ENCODE data around the gene EGFR. TPM values are rescaled to one million over a fixed set of nuclear protein-coding genes. Genes with fewer than 3 reads are reported as not detected.

Gene EGFR
- total RNA-seq, 1 experiment from 2014 or later, result 448 TPM

- no TSS peak for BruUV-seq (replicated peaks)
- ChIA-PET POLR2A (interaction anchor here (0.8 to 2.6 kb wide), 19 partner anchors 8 to 374 kb away, joined by 3 to 34 read pairs (median 8); partner anchors contain the start of genes EGFR and SEC61G), CTCF (interaction anchor here (0.5 to 1.4 kb wide), 7 partner anchors 12 to 359 kb away, joined by 3 to 7 read pairs (median 4); no protein-coding TSS in a partner anchor)
- peaks cover 46% of the 10 kb centered on the region for H3K4me1 Mint-ChIP-seq (ENCODE audit: insufficient read depth, unreplicated experiment)
- no peaks in the 10 kb centered on the region for H3K9me3 Mint-ChIP-seq (ENCODE audit: unreplicated experiment)
- H3K27ac Mint-ChIP-seq (ENCODE audit: low read depth, unreplicated experiment), result peak overlapping the region; percentile 90
- peaks cover 54% of the 10 kb centered on the region for H3K36me3 Mint-ChIP-seq (ENCODE audit: insufficient read depth, unreplicated experiment)
- intact Hi-C loops (cut with micrococcal nuclease), result loop anchor here (1.0 to 5.0 kb wide), 5 partner anchors 46 to 359 kb away; no protein-coding TSS in a partner anchor
- TF ChIP-seq CTCF (IDR thresholded peaks at IDR 0.05; ENCODE audit: unreplicated experiment), result no peak
- H3K27me3 Mint-ChIP-seq (ENCODE audit: insufficient read depth, unreplicated experiment), result no peaks in the 10 kb centered on the region
- peak; percentile 90 for DNase-seq (ENCODE audit: unreplicated experiment)
- H3K4me3 Mint-ChIP-seq (ENCODE audit: unreplicated experiment), result peak overlapping the region; percentile 44
Measured at GRCh38 chr7:55133630-55134358, 115.0 kb downstream of the EGFR start.

GRCh38 chr7:55134359-55134725 is 115.5 kb downstream of the EGFR start:
- no peak overlapping the region for H3K4me3 Mint-ChIP-seq (ENCODE audit: unreplicated experiment)
- no peaks in the 10 kb centered on the region for H3K27me3 Mint-ChIP-seq (ENCODE audit: insufficient read depth, unreplicated experiment)
- no TSS peak for BruUV-seq (replicated peaks)
- H3K36me3 Mint-ChIP-seq (ENCODE audit: insufficient read depth, unreplicated experiment), result peaks cover 51% of the 10 kb centered on the region
- peak overlapping the region; percentile 90 for H3K27ac Mint-ChIP-seq (ENCODE audit: low read depth, unreplicated experiment)
- intact Hi-C loops (cut with micrococcal nuclease), result loop anchor here (5.0 kb wide), 2 partner anchors 47 to 302 kb away; no protein-coding TSS in a partner anchor
- no peak for TF ChIP-seq CTCF (IDR thresholded peaks at IDR 0.05; ENCODE audit: unreplicated experiment)
- no peaks in the 10 kb centered on the region for H3K9me3 Mint-ChIP-seq (ENCODE audit: unreplicated experiment)
- peaks cover 41% of the 10 kb centered on the region for H3K4me1 Mint-ChIP-seq (ENCODE audit: insufficient read depth, unreplicated experiment)
- CTCF ChIA-PET, result no interaction called here
- POLR2A ChIA-PET, result interaction anchor here (0.9 kb wide), 1 partner anchor 15 kb away, joined by 3 read pairs; no protein-coding TSS in a partner anchor
- no peak for DNase-seq (ENCODE audit: unreplicated experiment)

- POLR2A ChIA-PET, result interaction anchor here (0.9 kb wide), 1 partner anchor 15 kb away, joined by 3 read pairs; no protein-coding TSS in a partner anchor
- Mint-ChIP-seq H3K4me1 (ENCODE audit: insufficient read depth, unreplicated experiment) (peaks cover 37% of the 10 kb centered on the region), H3K4me3 (ENCODE audit: unreplicated experiment) (no peak overlapping the region), H3K27me3 (ENCODE audit: insufficient read depth, unreplicated experiment) (no peaks in the 10 kb centered on the region), H3K27ac (ENCODE audit: low read depth, unreplicated experiment) (peak overlapping the region; percentile 90), H3K9me3 (ENCODE audit: unreplicated experiment) (no peaks in the 10 kb centered on the region), H3K36me3 (ENCODE audit: insufficient read depth, unreplicated experiment) (peaks cover 48% of the 10 kb centered on the region)
- TF ChIP-seq CTCF (IDR thresholded peaks at IDR 0.05; ENCODE audit: unreplicated experiment), result no peak
- DNase-seq (ENCODE audit: unreplicated experiment), result no peak
- intact Hi-C loops (cut with micrococcal nuclease), result loop anchor here (5.0 kb wide), 2 partner anchors 47 to 302 kb away; no protein-coding TSS in a partner anchor
- BruUV-seq (replicated peaks), result no TSS peak
- CTCF ChIA-PET, result interaction anchor here (0.6 kb wide), 1 partner anchor 31 kb away, joined by 3 read pairs; no protein-coding TSS in a partner anchor
Measured at GRCh38 chr7:55134786-55135185, 116.0 kb downstream of the EGFR start.

GRCh38 chr7:55135462-55135861 is 116.6 kb downstream of the EGFR start:
- Mint-ChIP-seq H3K4me3 (ENCODE audit: unreplicated experiment) (no peak overlapping the region), H3K27ac (ENCODE audit: low read depth, unreplicated experiment) (no peak overlapping the region), H3K9me3 (ENCODE audit: unreplicated experiment) (no peaks in the 10 kb centered on the region), H3K4me1 (ENCODE audit: insufficient read depth, unreplicated experiment) (peaks cover 33% of the 10 kb centered on the region), H3K27me3 (ENCODE audit: insufficient read depth, unreplicated experiment) (no peaks in the 10 kb centered on the region), H3K36me3 (ENCODE audit: insufficient read depth, unreplicated experiment) (peaks cover 44% of the 10 kb centered on the region)
- CTCF ChIA-PET, result interaction anchor here (0.9 kb wide), 1 partner anchor 362 kb away, joined by 4 read pairs; no protein-coding TSS in a partner anchor
- intact Hi-C loops (cut with micrococcal nuclease), result no loop called here
- POLR2A ChIA-PET, result no interaction called here
- BruUV-seq (replicated peaks), result no TSS peak
- TF ChIP-seq CTCF (IDR thresholded peaks at IDR 0.05; ENCODE audit: unreplicated experiment), result no peak
- no peak for DNase-seq (ENCODE audit: unreplicated experiment)
